ENCODE data around the gene GRIPAP1. TPM values are rescaled to one million over a fixed set of nuclear protein-coding genes. Genes with fewer than 3 reads are reported as not detected.

Gene GRIPAP1, protein sequence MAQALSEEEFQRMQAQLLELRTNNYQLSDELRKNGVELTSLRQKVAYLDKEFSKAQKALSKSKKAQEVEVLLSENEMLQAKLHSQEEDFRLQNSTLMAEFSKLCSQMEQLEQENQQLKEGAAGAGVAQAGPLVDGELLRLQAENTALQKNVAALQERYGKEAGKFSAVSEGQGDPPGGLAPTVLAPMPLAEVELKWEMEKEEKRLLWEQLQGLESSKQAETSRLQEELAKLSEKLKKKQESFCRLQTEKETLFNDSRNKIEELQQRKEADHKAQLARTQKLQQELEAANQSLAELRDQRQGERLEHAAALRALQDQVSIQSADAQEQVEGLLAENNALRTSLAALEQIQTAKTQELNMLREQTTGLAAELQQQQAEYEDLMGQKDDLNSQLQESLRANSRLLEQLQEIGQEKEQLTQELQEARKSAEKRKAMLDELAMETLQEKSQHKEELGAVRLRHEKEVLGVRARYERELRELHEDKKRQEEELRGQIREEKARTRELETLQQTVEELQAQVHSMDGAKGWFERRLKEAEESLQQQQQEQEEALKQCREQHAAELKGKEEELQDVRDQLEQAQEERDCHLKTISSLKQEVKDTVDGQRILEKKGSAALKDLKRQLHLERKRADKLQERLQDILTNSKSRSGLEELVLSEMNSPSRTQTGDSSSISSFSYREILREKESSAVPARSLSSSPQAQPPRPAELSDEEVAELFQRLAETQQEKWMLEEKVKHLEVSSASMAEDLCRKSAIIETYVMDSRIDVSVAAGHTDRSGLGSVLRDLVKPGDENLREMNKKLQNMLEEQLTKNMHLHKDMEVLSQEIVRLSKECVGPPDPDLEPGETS
- total RNA-seq (2022; extraction: Qiagen RNA extraction) = 17.3 to 21.8 TPM (median 18.1 TPM) in 5 replicates

DNA sequence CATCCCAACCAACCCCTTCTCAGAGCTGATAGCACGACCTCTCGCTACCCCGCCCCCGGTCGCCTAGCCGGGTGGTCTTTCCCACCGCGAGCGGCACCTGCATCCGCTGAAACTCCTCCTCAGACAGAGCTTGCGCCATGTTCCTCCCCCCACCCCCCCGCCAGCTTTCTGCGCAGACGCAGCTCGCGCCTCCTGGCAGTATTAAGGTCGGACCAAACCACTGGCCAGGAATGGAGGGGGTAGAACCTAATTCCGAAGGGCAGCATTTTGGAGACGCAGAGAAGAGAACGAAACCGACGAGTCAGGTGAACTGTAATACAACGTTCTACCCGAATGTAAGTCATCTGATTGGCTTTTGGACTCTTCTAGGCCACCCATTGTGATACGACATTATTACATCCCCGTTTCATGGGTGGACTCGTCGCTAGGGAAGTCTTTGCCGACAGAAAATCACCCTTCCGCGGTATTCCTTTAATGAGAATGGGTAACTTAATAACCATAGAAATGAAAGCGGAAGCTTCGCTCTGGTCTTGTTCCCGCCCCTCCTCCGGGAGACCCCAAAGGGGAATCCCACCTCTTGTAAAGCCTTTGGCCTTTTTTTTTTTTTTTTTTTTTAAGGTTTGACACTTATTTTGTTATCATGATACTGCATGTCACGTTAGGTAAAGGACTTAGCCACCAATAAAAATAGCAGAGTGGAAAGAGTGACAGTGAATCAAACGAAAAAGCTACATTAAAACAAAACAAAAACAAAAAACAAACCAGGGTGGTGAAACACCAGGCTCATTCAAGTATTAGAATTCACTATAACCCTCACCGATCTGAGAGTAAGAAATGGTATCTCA, at the start of gene GRIPAP1:
Gene GRIPAP1 (minus strand): TSS at position 174 of the 845 bp plus-strand sequence. CDS start 35 bp downstream, at position 139.

DNA sequence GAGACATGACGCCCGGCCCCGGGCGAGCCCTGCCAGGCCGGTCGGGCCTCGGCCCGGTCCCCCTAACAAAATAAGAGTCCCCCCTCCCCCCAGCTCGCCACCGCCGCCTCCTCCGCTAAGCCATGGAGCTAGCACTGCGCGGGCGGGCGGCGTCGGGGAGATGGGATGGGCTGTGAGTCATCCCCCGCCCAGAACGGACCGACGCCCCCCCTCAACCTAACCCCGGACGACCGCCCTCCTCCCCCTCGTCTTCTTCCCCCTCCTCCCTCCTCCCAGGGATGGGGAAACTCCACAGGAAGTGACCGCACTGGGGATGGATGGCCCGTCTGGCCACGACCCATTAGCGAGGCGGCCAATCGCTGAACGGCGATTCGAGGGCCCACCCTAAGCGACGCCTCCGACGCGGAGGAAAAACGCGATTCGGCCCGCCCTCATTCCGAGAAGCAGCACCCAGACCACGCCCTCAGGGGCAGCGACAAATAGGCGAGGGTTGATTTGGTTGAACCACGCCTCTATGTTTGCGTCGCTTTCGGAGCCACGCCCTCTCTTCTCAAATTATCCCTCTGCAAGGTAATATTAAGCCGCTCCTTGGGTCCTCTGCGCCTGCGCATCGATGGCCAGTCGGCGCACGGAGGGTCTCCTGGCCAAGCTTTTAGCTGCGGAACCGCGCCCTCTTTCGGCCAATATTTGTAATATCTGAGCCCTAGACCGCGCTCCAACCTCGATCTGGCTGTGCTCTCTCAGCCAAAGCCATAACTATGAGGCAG, 41.3 kb upstream of the GRIPAP1 start, which contains the start of gene TFE3:
Gene TFE3 (minus strand): TSS at position 138 of the 767 bp plus-strand sequence. CDS start 131 bp downstream, at position 7.

DNA sequence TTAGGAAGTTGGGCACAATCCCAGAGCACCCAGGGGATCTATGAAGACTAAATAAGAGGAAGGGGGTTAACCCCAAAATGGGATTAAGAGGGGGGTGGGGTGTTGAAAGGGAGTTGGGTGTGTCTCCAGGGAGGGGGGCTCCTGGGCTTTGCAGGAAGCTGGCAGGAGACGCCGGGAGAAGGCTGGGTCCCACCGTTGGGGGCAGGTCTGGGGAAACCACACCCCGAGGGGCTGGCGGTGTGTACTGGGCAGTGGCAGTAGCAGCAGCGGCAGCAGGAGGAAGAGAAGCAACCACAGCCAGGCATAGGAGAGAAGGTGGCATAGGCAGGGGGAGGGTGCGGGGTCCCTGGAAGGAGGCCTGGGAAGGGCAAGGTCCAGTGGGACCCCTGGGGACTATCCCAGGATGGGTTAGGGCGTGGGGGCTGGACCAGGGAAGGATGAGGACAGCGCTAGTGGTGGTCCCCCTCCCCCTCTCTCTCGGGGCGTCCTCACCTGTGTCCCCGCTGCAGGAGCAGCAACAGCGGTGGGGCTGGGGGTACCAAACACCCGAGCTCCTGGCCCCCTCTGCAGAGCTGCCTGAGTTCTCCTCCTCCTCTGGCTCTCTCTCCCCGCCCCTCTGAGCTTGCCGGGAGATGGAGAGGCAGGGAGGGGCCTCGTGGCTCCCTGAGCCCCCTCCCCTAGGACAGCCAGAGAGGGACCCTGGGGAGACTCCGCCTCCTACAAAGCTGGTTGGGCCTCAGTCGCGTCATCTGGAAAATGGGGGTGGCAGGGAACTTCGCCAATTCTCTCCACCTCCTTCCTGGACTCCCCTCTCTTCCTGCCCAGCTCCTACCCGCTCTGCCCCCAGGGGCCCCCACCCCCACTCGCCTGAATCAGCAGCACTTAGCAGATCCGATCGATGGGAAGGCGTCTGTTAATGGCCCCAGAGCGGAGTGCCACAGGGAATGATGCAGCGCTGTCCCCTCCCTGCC, 30.5 kb downstream of the GRIPAP1 start, which contains the start of gene KCND1:
Gene KCND1 (minus strand): TSS at position 596 of the 971 bp plus-strand sequence. CDS start 1,573 bp downstream, outside the sequence.

DNA sequence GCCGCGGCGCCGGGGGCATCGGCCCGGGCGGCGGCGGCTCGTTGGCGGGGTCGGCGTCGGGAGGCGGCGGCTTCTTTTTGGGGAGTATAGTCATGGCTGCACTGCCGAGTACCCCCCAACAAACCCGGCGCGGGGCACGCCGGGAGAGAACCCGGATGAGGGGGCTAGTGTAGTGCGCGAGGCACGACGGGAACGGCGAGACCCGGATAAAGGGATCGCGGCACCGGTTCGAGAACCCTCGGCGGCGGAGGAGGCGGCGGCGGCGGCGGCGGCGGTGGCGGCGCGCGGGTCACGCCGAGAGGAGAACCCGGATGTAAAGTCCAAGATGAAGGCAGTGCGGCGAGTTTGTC, 44.6 kb downstream of the GRIPAP1 start, which contains the start of gene OTUD5:
Gene OTUD5 (minus strand): TSS at position 131 of the 350 bp plus-strand sequence. CDS start 37 bp downstream, at position 94.

Other genes starting within 250 kb of the GRIPAP1 start
- not detected in 5 replicates for gene GLOD5, start 240.5 kb downstream of the GRIPAP1 start, total RNA-seq (2022; extraction: Qiagen RNA extraction)
- not detected in 5 replicates for gene GATA1, start 215.7 kb downstream of the GRIPAP1 start, total RNA-seq (2022; extraction: Qiagen RNA extraction)
- 25.3 to 30.4 TPM (median 28.9 TPM) in 5 replicates for gene HDAC6, start 200.2 kb downstream of the GRIPAP1 start, total RNA-seq (2022; extraction: Qiagen RNA extraction)
- gene ERAS, start 175.8 kb downstream of the GRIPAP1 start, total RNA-seq (2022; extraction: Qiagen RNA extraction) = 0.07 to 0.10 TPM in 2 of 5 replicates, not detected in the others
- 12.9 to 50.9 TPM (median 44.9 TPM) in 5 replicates for gene PCSK1N, start 166.7 kb downstream of the GRIPAP1 start, total RNA-seq (2022; extraction: Qiagen RNA extraction)
- gene TIMM17B, start 104.5 kb downstream of the GRIPAP1 start, total RNA-seq (2022; extraction: Qiagen RNA extraction) = 85.6 to 110 TPM (median 100 TPM) in 5 replicates
- gene PQBP1, start 104.3 kb downstream of the GRIPAP1 start, total RNA-seq (2022; extraction: Qiagen RNA extraction) = 86.1 to 104 TPM (median 88.5 TPM) in 5 replicates
- 55.6 to 63.4 TPM (median 62.4 TPM) in 5 replicates for gene SLC35A2, start 90.6 kb downstream of the GRIPAP1 start, total RNA-seq (2022; extraction: Qiagen RNA extraction)
- 8.7 to 9.6 TPM (median 9.0 TPM) in 5 replicates for gene PIM2, start 83.2 kb downstream of the GRIPAP1 start, total RNA-seq (2022; extraction: Qiagen RNA extraction)
- 59.0 to 65.6 TPM (median 62.0 TPM) in 5 replicates for gene OTUD5, start 44.7 kb downstream of the GRIPAP1 start, total RNA-seq (2022; extraction: Qiagen RNA extraction)
- gene KCND1, start 30.4 kb downstream of the GRIPAP1 start, total RNA-seq (2022; extraction: Qiagen RNA extraction) = 0.88 to 1.3 TPM (median 0.92 TPM) in 5 replicates
- 45.3 to 50.5 TPM (median 48.5 TPM) in 5 replicates for gene TFE3, start 41.1 kb upstream of the GRIPAP1 start, total RNA-seq (2022; extraction: Qiagen RNA extraction)
- 2.7 to 4.1 TPM (median 3.5 TPM) in 5 replicates for gene CCDC120, start 56.7 kb upstream of the GRIPAP1 start, total RNA-seq (2022; extraction: Qiagen RNA extraction)
- gene PRAF2, start 71.7 kb upstream of the GRIPAP1 start, total RNA-seq (2022; extraction: Qiagen RNA extraction) = 31.7 to 45.8 TPM (median 41.5 TPM) in 5 replicates
- gene WDR45, start 77.6 kb upstream of the GRIPAP1 start, total RNA-seq (2022; extraction: Qiagen RNA extraction) = 50.5 to 59.4 TPM (median 56.0 TPM) in 5 replicates
- 20.7 to 26.0 TPM (median 23.0 TPM) in 5 replicates for gene GPKOW, start 121.5 kb upstream of the GRIPAP1 start, total RNA-seq (2022; extraction: Qiagen RNA extraction)
- gene MAGIX, start 160.5 kb upstream of the GRIPAP1 start, total RNA-seq (2022; extraction: Qiagen RNA extraction) = 2.4 to 3.8 TPM (median 3.5 TPM) in 5 replicates
- 306 to 450 TPM (median 442 TPM) in 5 replicates for gene PLP2, start 169.6 kb upstream of the GRIPAP1 start, total RNA-seq (2022; extraction: Qiagen RNA extraction)
- gene PRICKLE3, start 184.1 kb upstream of the GRIPAP1 start, total RNA-seq (2022; extraction: Qiagen RNA extraction) = 13.5 to 17.3 TPM (median 15.7 TPM) in 5 replicates
- 2.5 to 2.9 TPM (median 2.8 TPM) in 5 replicates for gene SYP, start 197.9 kb upstream of the GRIPAP1 start, total RNA-seq (2022; extraction: Qiagen RNA extraction)
- not detected in 5 replicates for gene CACNA1F, start 231.1 kb upstream of the GRIPAP1 start, total RNA-seq (2022; extraction: Qiagen RNA extraction)
- gene CCDC22, start 233.2 kb upstream of the GRIPAP1 start, total RNA-seq (2022; extraction: Qiagen RNA extraction) = 13.0 to 14.5 TPM (median 13.9 TPM) in 5 replicates

Data from A549 treated with Hydrocortisone at 1 μM for 4 hours (cell line).